ENCODE results near the gene COMMD6.

DNA sequence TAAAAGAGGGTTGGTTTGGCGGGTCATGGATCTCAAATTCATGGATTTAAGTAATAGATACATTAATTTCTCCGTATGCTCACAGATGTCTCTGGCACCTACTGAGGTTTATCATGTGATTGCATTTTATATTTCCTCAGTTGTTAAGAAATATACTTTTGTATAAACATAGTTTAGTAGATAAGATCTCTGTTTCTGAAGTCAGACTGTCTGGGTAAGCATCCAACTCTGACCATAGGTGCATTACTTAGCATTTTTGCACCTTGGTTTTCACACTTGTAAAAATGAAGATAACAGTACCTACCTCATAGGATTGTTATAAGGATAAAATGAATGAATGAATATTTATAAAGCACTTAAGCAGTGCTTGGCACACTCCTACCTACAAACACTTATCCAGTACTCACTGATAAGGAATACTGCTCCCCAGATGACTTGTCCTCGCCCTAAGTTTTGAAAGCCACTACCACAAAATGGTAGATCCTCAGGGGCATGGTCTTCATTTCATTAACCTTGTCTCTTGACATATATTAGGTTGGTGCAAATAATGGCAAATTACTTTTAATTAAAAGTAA lies 26.5 kb downstream of the COMMD6 start:
- TF ChIP-seq, protein P1, sequence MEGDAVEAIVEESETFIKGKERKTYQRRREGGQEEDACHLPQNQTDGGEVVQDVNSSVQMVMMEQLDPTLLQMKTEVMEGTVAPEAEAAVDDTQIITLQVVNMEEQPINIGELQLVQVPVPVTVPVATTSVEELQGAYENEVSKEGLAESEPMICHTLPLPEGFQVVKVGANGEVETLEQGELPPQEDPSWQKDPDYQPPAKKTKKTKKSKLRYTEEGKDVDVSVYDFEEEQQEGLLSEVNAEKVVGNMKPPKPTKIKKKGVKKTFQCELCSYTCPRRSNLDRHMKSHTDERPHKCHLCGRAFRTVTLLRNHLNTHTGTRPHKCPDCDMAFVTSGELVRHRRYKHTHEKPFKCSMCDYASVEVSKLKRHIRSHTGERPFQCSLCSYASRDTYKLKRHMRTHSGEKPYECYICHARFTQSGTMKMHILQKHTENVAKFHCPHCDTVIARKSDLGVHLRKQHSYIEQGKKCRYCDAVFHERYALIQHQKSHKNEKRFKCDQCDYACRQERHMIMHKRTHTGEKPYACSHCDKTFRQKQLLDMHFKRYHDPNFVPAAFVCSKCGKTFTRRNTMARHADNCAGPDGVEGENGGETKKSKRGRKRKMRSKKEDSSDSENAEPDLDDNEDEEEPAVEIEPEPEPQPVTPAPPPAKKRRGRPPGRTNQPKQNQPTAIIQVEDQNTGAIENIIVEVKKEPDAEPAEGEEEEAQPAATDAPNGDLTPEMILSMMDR (conservative IDR thresholded peaks at IDR 0.05): 0 out of 2 replicates have a peak, but pooled peaks have one; percentile 1
- TF ChIP-seq ZFX (IDR thresholded peaks at IDR 0.05): no peak

All from C4-2B (cell line).